Glomerular visceral epithelial cell (primary cell): ENCODE measurements around the gene ZCCHC4.

ENCODE experiments used
- DNase-seq: peaks from one replicate; pipeline ENCODE4 v3.0.0-alpha.2; 2016; ENCODE audit errors: extremely low spot score

Gene ZCCHC4

GRCh38 chr4:25312496-25313200, at the start of gene ZCCHC4:
Gene ZCCHC4, plus strand, starts transcription at chr4:25312774. Its CDS starts 36 bp downstream, at chr4:25312810.
- peak; percentile 92 for DNase-seq

- no peak for DNase-seq
These were observed 40.7 kb upstream of the ZCCHC4 start for GRCh38 chr4:25271866-25272265.

GRCh38 chr4:25280210-25280609, 32.4 kb upstream of the ZCCHC4 start:
- no peak for DNase-seq

GRCh38 chr4:25283948-25284347, 28.6 kb upstream of the ZCCHC4 start:
- no peak for DNase-seq

- DNase-seq: no peak
These were observed 28.1 kb upstream of the ZCCHC4 start for GRCh38 chr4:25284466-25284865.

- no peak for DNase-seq
These were observed 22.0 kb upstream of the ZCCHC4 start for GRCh38 chr4:25290490-25291067.

GRCh38 chr4:25291158-25291733, 21.3 kb upstream of the ZCCHC4 start:
- DNase-seq: no peak

GRCh38 chr4:25297528-25298242, 14.9 kb upstream of the ZCCHC4 start:
- DNase-seq: no peak

GRCh38 chr4:25299476-25300203, 12.9 kb upstream of the ZCCHC4 start:
- no peak for DNase-seq

- DNase-seq: no peak
These were observed 11.1 kb upstream of the ZCCHC4 start for GRCh38 chr4:25301471-25301870.

- no peak for DNase-seq
These were observed 9.9 kb upstream of the ZCCHC4 start for GRCh38 chr4:25302626-25303025.

GRCh38 chr4:25303578-25303977, 9.0 kb upstream of the ZCCHC4 start:
- DNase-seq: no peak

- no peak for DNase-seq
These were observed 6.0 kb upstream of the ZCCHC4 start for GRCh38 chr4:25306518-25307057.

- DNase-seq: no peak
These were observed 5.0 kb upstream of the ZCCHC4 start for GRCh38 chr4:25307596-25307995.

GRCh38 chr4:25308306-25308705, 4.3 kb upstream of the ZCCHC4 start:
- no peak for DNase-seq

GRCh38 chr4:25308761-25309160, 3.8 kb upstream of the ZCCHC4 start:
- peak; percentile 36 for DNase-seq

- DNase-seq: no peak
These were observed 2.3 kb upstream of the ZCCHC4 start for GRCh38 chr4:25310066-25310802.

- DNase-seq: no peak
These were observed 1.8 kb upstream of the ZCCHC4 start for GRCh38 chr4:25310803-25311166.

- DNase-seq: peak; percentile 28
These were observed 774 bp downstream of the ZCCHC4 start for GRCh38 chr4:25313201-25313895.

GRCh38 chr4:25320336-25320735, 7.8 kb downstream of the ZCCHC4 start:
- peak; percentile 9 for DNase-seq
